SK-N-SH (cell line): Measurements from ENCODE around the gene SCAF11. TPM values are rescaled to one million over a fixed set of nuclear protein-coding genes. Genes with fewer than 3 reads are reported as not detected.

Source experiments
- CTCF ChIA-PET: fragments of 300-600, 350-600 bp; formaldehyde crosslinking; extraction: SDS; loops from one replicate; lab custom pipeline; 2021; lab: Yijun Ruan, JAX
- POLR2A ChIA-PET: fragments of 350-600 bp; sonication (Branson Sonifier 250); formaldehyde crosslinking; extraction: SDS; loops from one replicate; lab custom pipeline; 2020; ENCODE audit warnings: antibody characterized with exemption, inconsistent platforms; lab: Yijun Ruan, JAX
- DNase-seq: peaks from one replicate; pipeline ENCODE4 v3.0.0; 2012
- H2AFZ ChIP-seq: fragments of 200-600 bp; sonication (generic); 2 replicates; pipeline ENCODE4 v1.8.1; 2016; ENCODE audit warnings: antibody characterized with exemption, mild to moderate bottlenecking, low read depth
- H3F3A ChIP-seq: fragments of 200-600 bp; sonication (generic); replicated peaks from 2 replicates; pipeline ENCODE3; 2016; ENCODE audit warnings: antibody characterized with exemption, mild to moderate bottlenecking; ENCODE audit not compliant: insufficient read depth
- H3K27ac ChIP-seq, 2 experiments: fragments of 200-500 bp in 1 of 2; fragments of 200-600 bp in 1 of 2; sonication (Bioruptor generic) in 1 of 2; sonication (generic), shearing (Covaris generic) in 1 of 2; 2 replicates each; pipeline versions ENCODE4 v1.5.1 to v1.6.1; 2014 to 2016; ENCODE audit warnings: low read depth in 2 of 2, inconsistent platforms in 1 of 2, low read length in 1 of 2, mild to moderate bottlenecking in 1 of 2, mixed read lengths in 1 of 2
- H3K27me3 ChIP-seq: fragments of 200-600 bp; sonication (generic), shearing (Covaris generic); 2 replicates; pipeline ENCODE4 v1.6.1; 2016; ENCODE audit warnings: mixed run types; ENCODE audit not compliant: insufficient read depth
- H3K36me3 ChIP-seq, 2 experiments: fragments of 200-500 bp in 1 of 2; fragments of 200-600 bp in 1 of 2; sonication (Bioruptor generic) in 1 of 2; sonication (generic) in 1 of 2; replicated peaks in 1 of 2; 2 replicates each; pipeline versions ENCODE3 to v1.5.1; 2014 to 2016; ENCODE audit warnings: low read length in 1 of 2, mild to moderate bottlenecking in 1 of 2; ENCODE audit not compliant: insufficient read depth in 2 of 2, control insufficient read depth in 1 of 2
- H3K4me1 ChIP-seq, 2 experiments: fragments of 200-500 bp in 1 of 2; fragments of 200-600 bp in 1 of 2; sonication (Bioruptor generic) in 1 of 2; sonication (generic), shearing (Covaris generic) in 1 of 2; 2 replicates each; pipeline versions ENCODE4 v1.5.1 to v1.6.1; 2014 to 2016; ENCODE audit warnings: low read depth in 1 of 2, low read length in 1 of 2, mixed run types in 1 of 2; ENCODE audit not compliant: insufficient read depth in 2 of 2, control insufficient read depth in 1 of 2
- H3K4me2 ChIP-seq: fragments of 200-600 bp; sonication (generic), shearing (Covaris generic); 2 replicates; pipeline ENCODE4 v1.6.1; 2017; ENCODE audit warnings: mixed run types
- H3K4me3 ChIP-seq, 2 experiments: fragments of 200-500 bp in 1 of 2; fragments of 200-600 bp in 1 of 2; sonication (Bioruptor generic) in 1 of 2; sonication (generic), shearing (Covaris generic) in 1 of 2; 2 replicates each; pipeline versions ENCODE4 v1.5.1 to v1.8.1; 2014 to 2016; ENCODE audit warnings: low read depth in 2 of 2, inconsistent platforms in 1 of 2, low read length in 1 of 2, mild to moderate bottlenecking in 1 of 2, mixed read lengths in 1 of 2, moderate library complexity in 1 of 2
- H3K79me2 ChIP-seq: fragments of 200-600 bp; sonication (generic); 2 replicates; pipeline ENCODE4 v1.8.1; 2017; ENCODE audit warnings: mild to moderate bottlenecking; ENCODE audit not compliant: insufficient read depth
- H3K9ac ChIP-seq: fragments of 200-600 bp; sonication (generic); 2 replicates; pipeline ENCODE4 v1.6.1; 2017; ENCODE audit warnings: mixed run types
- H3K9me2 ChIP-seq: fragments of 200-600 bp; sonication (generic); 2 replicates; pipeline ENCODE4 v1.6.1; 2017; ENCODE audit warnings: mixed run types
- H3K9me3 ChIP-seq: fragments of 200-600 bp; sonication (generic); 2 replicates; pipeline ENCODE4 v1.6.1; 2017; ENCODE audit warnings: mixed run types, mild to moderate bottlenecking, moderate library complexity
- H4K20me1 ChIP-seq: fragments of 200-600 bp; sonication (generic); 2 replicates; pipeline ENCODE4 v1.6.1; 2017; ENCODE audit warnings: mild to moderate bottlenecking, mixed run types; ENCODE audit not compliant: insufficient read depth
- CTCF ChIP-seq: fragments of 200-600 bp; sonication (generic); IDR thresholded peaks from 2 replicates; pipeline ENCODE4 v1.6.1; 2017; ENCODE audit warnings: antibody characterized with exemption, mild to moderate bottlenecking, moderate library complexity
- ELF1 ChIP-seq: IDR thresholded peaks from 2 replicates; pipeline ENCODE4 v1.4.0; 2012
- EP300 ChIP-seq, 2 experiments: IDR thresholded peaks; 2 replicates each; pipeline versions ENCODE4 v1.4.0 to v1.6.1; 2012; ENCODE audit warnings: borderline replicate concordance in 1 of 2, low read depth in 1 of 2, low read length in 1 of 2
- EZH2phosphoT487 ChIP-seq: fragments of 200-600 bp; sonication (generic); IDR thresholded peaks from 2 replicates; pipeline ENCODE4 v1.6.1; 2017; ENCODE audit warnings: low read depth, mixed run types, mild to moderate bottlenecking, antibody characterized with exemption, moderate library complexity, borderline replicate concordance
- FOSL2 ChIP-seq: IDR thresholded peaks from 2 replicates; pipeline ENCODE4 v1.4.0; 2012; ENCODE audit warnings: low read depth, mild to moderate bottlenecking, moderate library complexity, borderline replicate concordance
- JUND ChIP-seq: IDR thresholded peaks from 2 replicates; pipeline ENCODE4 v1.4.0; 2012
- MXI1 ChIP-seq: IDR thresholded peaks from 2 replicates; pipeline ENCODE4 v1.6.1; 2012; ENCODE audit warnings: mild to moderate bottlenecking, low read depth, low read length, improper control_type of control experiment
- NFIC ChIP-seq: IDR thresholded peaks from 2 replicates; pipeline ENCODE4 v1.4.0; 2012; ENCODE audit warnings: borderline replicate concordance
- NRF1 ChIP-seq: IDR thresholded peaks from 2 replicates; pipeline ENCODE4 v1.6.1; 2012; ENCODE audit warnings: low read depth, mild to moderate bottlenecking, low read length
- PBX3 ChIP-seq: IDR thresholded peaks from 2 replicates; pipeline ENCODE4; 2012
- RCOR1 ChIP-seq: fragments of 150-350 bp; IDR thresholded peaks from 2 replicates; pipeline ENCODE4 v1.6.1; 2017; ENCODE audit warnings: antibody characterized with exemption, low read length
- TAF1 ChIP-seq: IDR thresholded peaks from 2 replicates; pipeline ENCODE4 v1.6.1; 2012; ENCODE audit warnings: low read depth, mild to moderate bottlenecking, low read length, moderate library complexity, borderline replicate concordance
- TEAD4 ChIP-seq: IDR thresholded peaks from 2 replicates; pipeline ENCODE4 v1.4.0; 2012; ENCODE audit warnings: mild to moderate bottlenecking, borderline replicate concordance; ENCODE audit not compliant: insufficient read depth
- YY1 ChIP-seq: IDR thresholded peaks from 2 replicates; pipeline ENCODE4 v1.4.0; 2012; ENCODE audit warnings: low read depth, mild to moderate bottlenecking
- ZBTB33 ChIP-seq: IDR thresholded peaks from 2 replicates; pipeline ENCODE4 v1.4.0; 2012; ENCODE audit warnings: low read depth, borderline replicate concordance
- WGBS: methylation state at CpG from one replicate; pipeline ENCODE4 v1.1.6; 2017; ENCODE audit warnings: low lambda C conversion rate; 5-methylcytosine and 5-hydroxymethylcytosine counted together
- polyA plus RNA-seq, 3 experiments: library from polyadenylated mRNA; depleted of rRNA; stranded (reverse); fragments of >200 nt; gene quantifications; 2 replicates each; pipeline ENCODE4 v1.2.3, GENCODE V29; 2012

SCAF11 gene
- polyA plus RNA-seq, 1 of the 3 experiments (the other 2 are of a cell fraction): 26.1 TPM

GRCh38 chr12:45930369-45930768 lies 60.0 kb downstream of the SCAF11 start:
- no peaks in the 10 kb centered on the region for H3K9me2 ChIP-seq
- H2AFZ ChIP-seq: no peak overlapping the region
- no peak overlapping the region for H3K4me3 ChIP-seq
- peaks cover 0 to 4% of the 10 kb centered on the region in 2 experiments; a peak in 2 of 4 replicates for H3K4me1 ChIP-seq
- 98% methylated on average over 3 of the region's 3 CpGs for WGBS
- peaks cover 73 to 81% of the 10 kb centered on the region in 2 experiments for H3K36me3 ChIP-seq
- no peak overlapping the region for H3K4me2 ChIP-seq
- POLR2A ChIA-PET: no interaction called here
- no peak overlapping the region for H3K9ac ChIP-seq
- peaks cover 13% of the 10 kb centered on the region for H3F3A ChIP-seq
- TF ChIP-seq FOSL2 (no peak), YY1 (no peak), MXI1 (no peak), EZH2phosphoT487 (no peak), ELF1 (no peak), RCOR1 (no peak), NRF1 (no peak), TEAD4 (no peak), ZBTB33 (no peak), EP300 (IDR thresholded peaks at IDR 0.05; ENCODE audit: borderline replicate concordance in 1 of 2, low read depth in 1 of 2, low read length in 1 of 2) (no peak), PBX3 (no peak), TAF1 (no peak), CTCF (no peak)
- no peaks in the 10 kb centered on the region for H3K27me3 ChIP-seq
- H3K27ac ChIP-seq: no peak overlapping the region
- DNase-seq: no peak
- H3K9me3 ChIP-seq: no peaks in the 10 kb centered on the region
- CTCF ChIA-PET: interaction anchor here (0.6 to 1.1 kb wide), 2 partner anchors 42 to 59 kb away, joined by 3 read pairs; no protein-coding TSS in a partner anchor
- no peaks in the 10 kb centered on the region for H4K20me1 ChIP-seq
- H3K79me2 ChIP-seq: no peaks in the 10 kb centered on the region

GRCh38 chr12:45928309-45928708 lies 62.1 kb downstream of the SCAF11 start:
- CTCF ChIA-PET: no interaction called here
- Histone ChIP-seq H3K4me2 (no peak overlapping the region), H3K9me2 (no peaks in the 10 kb centered on the region), H3K27me3 (no peaks in the 10 kb centered on the region), H3K36me3 (peaks cover 79 to 92% of the 10 kb centered on the region in 2 experiments), H3K27ac (no peak overlapping the region), H3K9ac (no peak overlapping the region), H3F3A (peaks cover 16% of the 10 kb centered on the region)
- WGBS: 93% methylated on average over 2 of the region's 2 CpGs
- TF ChIP-seq YY1 (no peak), NFIC (no peak), RCOR1 (no peak), JUND (no peak), EP300 (IDR thresholded peaks at IDR 0.05; ENCODE audit: borderline replicate concordance in 1 of 2, low read depth in 1 of 2, low read length in 1 of 2) (no peak)
- TF ChIP-seq, all 33 proteins: peak for 0
- Histone ChIP-seq H3K4me3 (no peak overlapping the region), H2AFZ (no peak overlapping the region), H3K4me1 (no peaks in the 10 kb centered on the region; a peak in 2 of 4 replicates), H3K9me3 (no peaks in the 10 kb centered on the region), H4K20me1 (no peaks in the 10 kb centered on the region), H3K79me2 (0 out of 2 replicates have a peak, but pooled peaks cover 2% of the 10 kb centered on the region)
- POLR2A ChIA-PET: no interaction called here
- DNase-seq: no peak
